GM21367 (cell line): Measurements from ENCODE around the gene NLRP6.
"Not testable (repeated sequence)": the region's sequence is repeated elsewhere in the genome, so short reads cannot be mapped to it uniquely, and the experiment has no call there.

ENCODE experiments used
- ATAC-seq: cut with Tn5 transposase; IDR thresholded peaks from one replicate; pipeline ENCODE4 v1.9.1; 2021; ENCODE audit not compliant: unreplicated experiment

The NLRP6 gene

GRCh38 chr11:278001-278951 is at the start of gene NLRP6:
Gene NLRP6, plus strand, starts transcription at chr11:278407. Its CDS starts 163 bp downstream, at chr11:278570.
- no peak for ATAC-seq

- no peak for ATAC-seq
Observed at GRCh38 chr11:230431-230830, 47.8 kb upstream of the NLRP6 start.

DNA sequence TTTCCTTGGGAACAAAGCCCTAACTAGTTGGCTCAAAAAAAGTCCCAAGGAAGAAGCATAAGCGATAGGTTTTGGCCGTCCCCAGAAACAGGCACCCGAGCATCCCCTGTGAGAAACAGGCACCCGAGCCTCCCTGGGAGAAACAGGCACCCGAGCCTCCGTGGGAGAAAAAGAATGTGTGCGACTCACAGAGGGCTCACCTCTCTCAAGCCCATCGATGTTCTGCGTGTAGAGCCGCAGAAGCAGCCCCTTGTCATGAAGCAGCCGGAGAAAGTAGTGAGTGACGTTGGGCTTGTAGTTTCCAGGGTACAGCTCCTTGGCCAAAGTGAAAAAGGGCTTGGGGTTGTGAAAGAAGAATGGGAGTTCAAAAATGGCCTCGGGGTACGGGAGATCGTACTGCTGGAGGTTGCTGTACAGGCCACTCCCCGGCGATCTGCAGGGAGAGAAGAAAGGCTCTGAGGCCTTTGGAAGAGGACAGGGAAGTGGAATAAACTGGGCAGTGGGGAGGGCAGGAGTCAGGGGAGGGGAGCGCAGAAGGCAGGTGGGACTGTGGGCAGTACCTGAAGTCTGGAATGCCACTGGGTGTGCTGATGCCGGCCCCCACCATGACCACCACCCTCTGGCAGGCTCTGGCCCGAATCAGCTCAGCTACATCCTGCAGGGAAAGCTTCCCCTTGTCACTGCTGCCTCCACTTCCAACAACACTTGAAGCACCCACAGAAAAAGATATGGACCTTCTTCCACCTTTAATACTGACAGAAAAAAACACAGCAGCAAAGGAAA is 45.2 kb upstream of the NLRP6 start:
- no peak for ATAC-seq

- ATAC-seq: no peak
Observed at GRCh38 chr11:235180-235579, 43.0 kb upstream of the NLRP6 start.

DNA sequence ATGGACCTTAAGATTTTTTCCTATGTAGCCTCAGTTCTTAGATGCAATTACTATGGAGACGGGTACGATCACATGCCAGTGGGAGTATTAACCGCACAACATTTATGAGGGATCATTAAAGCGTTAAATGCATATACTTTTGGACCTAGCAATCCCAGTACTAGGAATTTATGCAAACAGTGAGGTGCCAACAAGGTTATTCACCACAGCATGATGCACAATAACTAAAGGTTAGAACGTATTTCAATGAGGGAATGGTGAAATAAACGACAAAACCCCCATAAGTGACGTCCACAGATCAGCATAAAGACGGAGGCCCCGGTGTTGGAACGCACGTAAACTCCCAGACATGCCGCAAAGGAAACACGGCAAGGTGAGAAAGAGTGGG is 42.6 kb upstream of the NLRP6 start:
- peak; percentile 5 for ATAC-seq

GRCh38 chr11:235997-236773 is 42.0 kb upstream of the NLRP6 start, which contains the start of gene SIRT3:
Gene SIRT3, minus strand, starts transcription at chr11:236342. Its CDS starts 14 bp downstream, at chr11:236328.
- peak; percentile 56 for ATAC-seq

- ATAC-seq: peak; percentile 62
Observed at GRCh38 chr11:236774-237767, 41.1 kb upstream of the NLRP6 start, which contains the start of gene PSMD13. Gene PSMD13, plus strand, starts transcription at chr11:236976. Its CDS starts 74 bp downstream, at chr11:237050.

- ATAC-seq: not testable (repeated sequence)
Observed at GRCh38 chr11:238346-238745, 39.9 kb upstream of the NLRP6 start.

DNA sequence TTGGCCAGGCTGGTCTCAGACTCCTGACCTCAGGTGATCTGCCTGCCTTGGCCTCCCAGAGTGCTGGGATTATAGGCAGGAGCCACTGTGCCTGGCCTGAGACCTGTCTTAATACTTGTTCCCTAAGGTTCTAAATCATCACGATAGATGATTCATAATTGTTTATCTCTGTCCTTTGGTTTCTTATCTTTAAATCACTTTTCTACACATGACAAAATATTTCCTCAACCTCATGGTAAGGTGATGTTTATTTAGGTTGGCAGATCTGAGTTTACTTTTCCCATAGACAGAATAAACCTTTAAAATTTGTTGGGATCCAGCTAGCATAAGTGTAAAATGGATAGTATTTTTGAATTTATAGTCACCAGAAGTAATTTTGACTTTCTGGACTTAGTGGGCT is 37.9 kb upstream of the NLRP6 start:
- ATAC-seq: no peak

- ATAC-seq: no peak
Observed at GRCh38 chr11:241634-242033, 36.6 kb upstream of the NLRP6 start.

DNA sequence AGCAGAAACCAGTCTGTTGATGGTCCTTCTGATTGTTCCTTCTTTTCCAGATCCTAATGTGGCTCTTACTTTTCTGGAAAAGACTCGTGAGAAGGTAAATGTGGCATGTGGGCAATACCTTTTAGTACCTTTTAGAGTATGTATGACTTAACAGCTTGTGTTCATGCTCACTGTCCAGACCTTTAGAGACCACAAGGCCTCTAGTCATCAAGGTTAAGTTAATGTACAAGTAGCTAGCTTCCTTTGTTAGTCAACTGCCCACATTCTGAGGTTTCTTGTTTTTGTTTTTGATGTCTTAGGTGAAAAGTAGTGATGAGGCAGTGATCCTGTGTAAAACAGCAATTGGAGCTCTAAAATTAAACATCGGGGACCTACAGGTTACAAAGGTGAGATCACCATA is 33.8 kb upstream of the NLRP6 start:
- no peak for ATAC-seq

DNA sequence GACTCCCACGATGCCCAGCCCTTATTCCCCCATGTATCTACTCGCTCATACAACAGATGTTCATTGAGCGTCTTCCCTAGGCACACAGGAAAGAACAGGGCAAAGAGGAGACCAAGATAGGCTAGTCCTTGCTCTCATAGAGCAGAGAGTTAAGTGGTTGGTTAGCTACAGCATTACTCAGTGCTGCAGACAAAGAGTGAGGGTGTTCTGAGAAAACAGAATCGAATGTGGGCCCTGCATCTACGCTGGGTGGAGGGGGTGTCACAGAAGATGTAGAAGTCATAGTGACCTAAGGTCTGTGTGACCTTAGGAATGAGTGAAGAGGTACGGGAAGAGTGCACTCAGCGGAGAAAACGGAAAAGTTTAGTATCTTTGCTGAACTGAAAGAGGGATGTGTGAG is 29.1 kb upstream of the NLRP6 start:
- no peak for ATAC-seq

GRCh38 chr11:250274-250673 is 27.9 kb upstream of the NLRP6 start:
- ATAC-seq: no peak

GRCh38 chr11:250740-251299 is 27.4 kb upstream of the NLRP6 start:
- ATAC-seq: no peak

GRCh38 chr11:251550-251949 is 26.7 kb upstream of the NLRP6 start:
- ATAC-seq: no peak

DNA sequence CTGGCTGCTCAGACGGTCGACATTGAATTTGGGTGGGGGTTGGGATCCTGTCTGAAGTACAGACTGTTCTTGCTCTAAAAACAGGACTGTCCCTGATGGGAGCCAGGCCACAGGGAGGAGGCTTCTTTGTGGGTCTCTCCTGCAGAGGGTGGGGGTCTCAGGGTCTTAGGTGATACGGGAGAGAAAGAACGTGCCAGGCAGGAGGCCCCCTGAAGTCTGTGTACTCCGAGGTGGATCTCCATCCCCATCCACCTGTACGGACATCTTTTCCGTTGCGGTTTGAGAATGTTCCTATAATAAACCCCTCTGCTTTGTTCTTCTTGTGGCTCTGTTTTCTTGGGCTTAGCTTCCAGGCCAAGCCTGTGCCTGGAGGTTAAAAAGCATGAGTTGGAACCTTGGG is 25.5 kb upstream of the NLRP6 start:
- ATAC-seq: no peak

DNA sequence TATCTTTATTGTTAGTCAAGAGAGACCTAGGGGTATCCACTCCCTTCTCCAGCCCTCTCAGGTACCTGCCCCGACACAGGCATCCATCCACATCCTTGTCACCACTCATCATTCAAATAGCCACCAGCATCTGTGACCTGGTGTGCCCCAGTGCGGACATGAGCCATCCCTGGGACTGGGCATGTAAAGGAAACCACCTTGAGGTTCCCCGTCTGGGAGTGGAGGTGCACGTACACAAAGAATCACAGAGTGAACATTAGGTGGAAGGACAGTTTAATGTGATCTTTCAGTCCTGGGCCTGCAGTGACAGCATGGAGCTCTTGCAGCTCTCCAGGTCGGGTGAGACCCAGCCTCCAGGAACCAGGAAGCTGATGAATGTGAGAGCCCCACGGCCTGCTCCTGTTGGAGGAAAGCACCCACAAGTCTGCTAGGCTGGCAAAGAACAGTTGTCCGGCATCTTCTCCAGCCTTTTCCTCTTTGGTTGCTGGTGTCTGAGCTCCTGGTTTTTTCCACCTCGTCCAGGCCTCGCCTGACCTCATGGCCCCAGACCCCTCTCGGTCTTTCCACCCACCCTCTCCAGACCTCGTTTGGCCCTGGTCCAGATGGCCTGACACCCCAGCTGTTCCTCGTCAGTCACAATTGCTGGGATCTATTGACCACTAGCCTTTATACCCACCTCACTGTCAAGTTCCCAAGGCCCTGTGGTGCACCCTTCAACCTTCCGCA is 24.9 kb upstream of the NLRP6 start:
- no peak for ATAC-seq

GRCh38 chr11:253886-254270 is 24.3 kb upstream of the NLRP6 start:
- no peak for ATAC-seq

DNA sequence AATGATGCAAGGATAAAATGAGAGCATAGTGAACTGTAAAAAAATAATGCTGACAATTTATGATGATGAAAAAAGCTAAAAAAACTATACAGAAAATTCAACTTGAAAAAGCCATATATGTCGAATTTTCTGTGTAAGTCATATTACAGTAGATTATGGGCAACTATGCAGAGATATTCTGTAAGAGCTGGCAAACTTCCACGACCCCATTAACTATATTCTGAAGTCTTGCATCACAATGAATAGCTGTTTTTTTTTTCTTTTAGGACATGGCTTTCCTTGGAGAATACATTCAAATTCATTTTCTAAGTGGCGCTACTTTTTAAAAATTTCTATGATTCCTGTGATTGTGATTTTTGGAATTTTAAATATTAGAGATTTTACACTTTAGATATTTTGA is 23.0 kb upstream of the NLRP6 start:
- no peak for ATAC-seq
